ENCODE results near the gene EPHB4. TPM values are rescaled to one million over a fixed set of nuclear protein-coding genes. Genes with fewer than 3 reads are reported as not detected.
A peak's percentile ranks its signal among the peaks of the same experiment; 100 is the strongest.

The EPHB4 gene
- total RNA-seq (100 to 1,000 TPM in 3 of 7 donors, 10 to 100 TPM in 4; 31.0 to 119 (median 89.8) TPM), polyA plus RNA-seq (10 to 100 TPM; 24.4 to 38.2 TPM)
- long read RNA-seq, donor 1, full-length matches to known transcripts = 3 of 127 reads
- long read RNA-seq, donor 1, partial matches to known transcripts = 115 of 127 reads
- long read RNA-seq, donor 1, other reads (novel, unspliced or antisense) = 9 of 127 reads
- long read RNA-seq, donor 2, full-length matches to known transcripts = 10 of 308 reads
- long read RNA-seq, donor 2, partial matches to known transcripts = 298 of 308 reads
- long read RNA-seq, donor 2, other reads (novel, unspliced or antisense) = 0 of 308 reads
- long read RNA-seq, donor 3, full-length matches to known transcripts = 83 of 174 reads
- long read RNA-seq, donor 3, partial matches to known transcripts = 71 of 174 reads
- long read RNA-seq, donor 3, other reads (novel, unspliced or antisense) = 20 of 174 reads

DNA sequence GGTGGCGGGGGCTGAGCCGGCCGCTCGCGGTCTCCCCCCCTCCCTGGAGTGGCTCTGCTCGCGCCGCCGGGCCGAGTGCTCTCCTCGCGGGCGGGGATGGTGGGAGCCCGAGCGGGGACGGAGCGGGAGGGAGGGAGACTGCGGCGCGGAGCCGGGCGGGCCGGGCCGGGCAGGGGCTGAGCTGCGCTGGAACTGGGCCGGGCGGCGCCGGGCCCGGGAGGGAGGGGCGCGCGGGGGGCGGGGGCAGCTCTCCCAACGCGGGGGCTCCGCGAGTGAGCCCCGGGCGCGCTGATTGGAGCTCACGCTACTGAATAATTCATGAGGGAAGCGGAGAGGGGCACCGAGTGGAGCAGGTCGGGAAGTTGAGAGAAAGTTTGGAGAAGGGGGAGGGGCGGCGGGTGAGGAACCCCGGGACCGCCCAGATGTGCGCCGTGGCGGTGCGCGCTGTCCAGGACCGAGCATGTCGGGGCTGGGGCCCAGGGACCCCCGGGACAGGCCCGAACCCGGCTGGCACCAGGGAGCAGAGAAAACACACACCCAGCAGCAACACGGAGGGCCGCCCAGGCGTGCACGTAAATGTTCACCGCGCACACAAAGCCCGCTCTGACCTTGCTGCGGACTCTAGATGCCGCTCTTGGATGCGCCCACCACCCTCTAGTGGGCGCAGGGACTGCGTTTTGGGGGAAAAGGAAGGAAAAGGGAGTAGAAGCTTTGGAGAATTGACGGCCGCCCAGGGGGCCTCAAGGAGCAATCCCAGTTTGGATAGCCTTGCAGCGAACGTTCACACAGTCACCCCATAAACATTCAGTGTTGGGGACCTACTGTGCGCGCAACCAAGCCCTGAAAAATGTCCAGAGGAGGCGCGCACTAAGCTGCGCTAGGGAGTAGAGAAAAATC is at the start of gene EPHB4:
Gene EPHB4, minus strand, starts transcription at position 194 of the 897 bp plus-strand sequence. CDS start 493 bp downstream, outside the sequence.
- WGBS, 3 donors = 1% methylated on average over 43 to 78 of the region's 80 CpGs
- Histone ChIP-seq H3K27ac (peak within 1 kb of the TSS; percentile 80 to 89), H3K4me3 (peak within 1 kb of the TSS; percentile 84), H3K4me1 (ENCODE audit: insufficient read depth) (peaks cover 11% of the 10 kb centered on the region), H3K27me3 (no peaks in the 10 kb centered on the region), H3K36me3 (no peaks in the 10 kb centered on the region), H3K9me3 (no peaks in the 10 kb centered on the region)
- TF ChIP-seq POLR2A (IDR thresholded peaks at IDR 0.05) = peak; percentile 32
- TF ChIP-seq, protein P1, sequence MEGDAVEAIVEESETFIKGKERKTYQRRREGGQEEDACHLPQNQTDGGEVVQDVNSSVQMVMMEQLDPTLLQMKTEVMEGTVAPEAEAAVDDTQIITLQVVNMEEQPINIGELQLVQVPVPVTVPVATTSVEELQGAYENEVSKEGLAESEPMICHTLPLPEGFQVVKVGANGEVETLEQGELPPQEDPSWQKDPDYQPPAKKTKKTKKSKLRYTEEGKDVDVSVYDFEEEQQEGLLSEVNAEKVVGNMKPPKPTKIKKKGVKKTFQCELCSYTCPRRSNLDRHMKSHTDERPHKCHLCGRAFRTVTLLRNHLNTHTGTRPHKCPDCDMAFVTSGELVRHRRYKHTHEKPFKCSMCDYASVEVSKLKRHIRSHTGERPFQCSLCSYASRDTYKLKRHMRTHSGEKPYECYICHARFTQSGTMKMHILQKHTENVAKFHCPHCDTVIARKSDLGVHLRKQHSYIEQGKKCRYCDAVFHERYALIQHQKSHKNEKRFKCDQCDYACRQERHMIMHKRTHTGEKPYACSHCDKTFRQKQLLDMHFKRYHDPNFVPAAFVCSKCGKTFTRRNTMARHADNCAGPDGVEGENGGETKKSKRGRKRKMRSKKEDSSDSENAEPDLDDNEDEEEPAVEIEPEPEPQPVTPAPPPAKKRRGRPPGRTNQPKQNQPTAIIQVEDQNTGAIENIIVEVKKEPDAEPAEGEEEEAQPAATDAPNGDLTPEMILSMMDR (IDR thresholded peaks at IDR 0.05) = peak; percentile 15 to 52 (median 45)
- TF ChIP-seq EP300 (IDR thresholded peaks at IDR 0.05) = no peak
- intact Hi-C loops (cut with DNase I) = no loop called here
- DNase-seq = peak; percentile 91 to 93 (median 92)

DNA sequence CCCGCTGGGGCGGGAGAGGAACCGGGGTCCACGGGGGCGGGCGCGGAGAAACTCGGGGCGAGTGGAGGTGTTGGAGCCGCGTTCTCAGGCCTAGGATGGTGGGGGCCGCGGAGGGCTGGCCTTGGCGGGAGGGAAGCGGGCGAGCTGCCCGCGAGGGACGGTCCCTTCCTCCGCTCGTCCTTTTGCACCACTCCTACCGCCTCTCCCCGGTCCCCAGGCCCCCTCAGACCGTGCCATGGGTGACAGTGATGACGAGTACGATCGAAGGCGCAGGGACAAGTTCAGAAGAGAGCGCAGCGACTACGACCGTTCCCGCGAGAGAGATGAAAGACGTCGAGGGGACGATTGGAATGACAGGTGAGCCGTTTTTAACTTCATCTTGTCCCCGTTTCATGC is 48.0 kb upstream of the EPHB4 start:
- intact Hi-C loops (cut with DNase I) = loop anchor here in 1 of 4 donors (10.0 kb wide), 1 partner anchor 369 kb away; the partner anchor contains the start of gene FIS1
- H3K9me3 ChIP-seq = no peaks in the 10 kb centered on the region
- DNase-seq = no peak
- H3K4me3 ChIP-seq = peak overlapping the region; percentile 88
- H3K27me3 ChIP-seq = no peaks in the 10 kb centered on the region
- H3K36me3 ChIP-seq = no peaks in the 10 kb centered on the region
- TF ChIP-seq, protein P1 (IDR thresholded peaks at IDR 0.05) = no peak
- TF ChIP-seq POLR2A (IDR thresholded peaks at IDR 0.05) (no peak), EP300 (IDR thresholded peaks at IDR 0.05) (no peak)
- peaks cover 6% of the 10 kb centered on the region for H3K4me1 ChIP-seq (ENCODE audit: insufficient read depth)
- whole genome bisulfite sequencing, 3 donors = 0 to 1% (median 1%) methylated on average over 33 to 39 of the region's 39 CpGs
- H3K27ac ChIP-seq = peak overlapping the region; percentile 90 to 93

DNA sequence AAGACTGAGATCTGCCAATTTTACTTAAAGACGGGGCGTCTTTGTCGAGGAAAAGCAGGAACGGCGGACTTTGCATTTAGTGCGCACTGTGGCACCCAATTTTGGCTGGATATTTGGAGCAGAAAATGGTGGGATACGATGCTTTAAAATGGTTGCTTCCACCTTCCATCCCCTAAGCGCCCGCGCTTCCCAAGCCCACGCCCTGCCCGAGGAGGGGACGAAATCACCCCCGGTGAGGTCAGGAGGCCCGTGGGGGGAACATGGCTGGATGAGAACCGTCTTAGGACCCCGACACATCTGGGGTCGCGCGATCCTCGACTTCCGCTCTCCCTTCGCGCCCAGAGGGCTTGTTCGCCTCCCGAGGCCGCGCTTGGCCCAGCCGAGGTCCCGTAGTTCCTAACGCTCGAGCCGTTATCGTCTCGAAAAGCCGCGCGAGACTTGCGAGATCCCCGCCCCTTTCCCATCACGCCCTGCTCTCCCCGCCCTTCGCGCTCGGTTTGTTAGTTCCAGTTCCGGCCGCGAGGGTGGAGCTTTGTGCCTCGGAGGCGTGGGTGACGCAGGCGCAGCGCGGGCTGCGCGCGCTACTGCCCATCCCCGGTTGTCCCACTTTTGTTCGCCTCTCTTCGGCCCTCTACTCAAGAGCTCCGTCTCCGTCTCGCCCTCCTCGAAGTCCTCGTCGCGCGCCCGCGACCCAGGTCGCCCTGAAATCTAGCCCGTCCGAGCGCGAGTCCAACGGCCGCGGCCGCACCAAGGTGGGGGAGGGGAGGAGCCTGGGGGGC is 47.4 kb upstream of the EPHB4 start, which contains the start of gene SRRT:
Gene SRRT, plus strand, starts transcription at position 527 of the 779 bp plus-strand sequence. CDS start 488 bp downstream, outside the sequence.
- TF ChIP-seq POLR2A (IDR thresholded peaks at IDR 0.05) (peak; percentile 98), EP300 (IDR thresholded peaks at IDR 0.05) (no peak)
- TF ChIP-seq, protein P1 (IDR thresholded peaks at IDR 0.05) = peak; percentile 49 to 90 (median 86)
- 1% methylated on average over 76 to 79 of the region's 79 CpGs for WGBS, 3 donors
- Histone ChIP-seq H3K4me3 (peak within 1 kb of the TSS; percentile 88), H3K9me3 (no peaks in the 10 kb centered on the region), H3K36me3 (no peaks in the 10 kb centered on the region), H3K27ac (peak within 1 kb of the TSS; percentile 90 to 93), H3K4me1 (ENCODE audit: insufficient read depth) (peaks cover 6% of the 10 kb centered on the region), H3K27me3 (no peaks in the 10 kb centered on the region)
- peak; percentile 98 to 99 (median 99) for DNase-seq
- intact Hi-C loops (cut with DNase I) = loop anchor here in 1 of 4 donors (10.0 kb wide), 1 partner anchor 370 kb away; the partner anchor contains the start of gene FIS1

All from ovary (tissue), 10 donors.